HG02884 (cell line): Measurements from ENCODE around the gene PTPRN2.
"Not testable (repeated sequence)": the region's sequence is repeated elsewhere in the genome, so short reads cannot be mapped to it uniquely, and the experiment has no call there.

Source experiments
- ATAC-seq: cut with Tn5 transposase; IDR thresholded peaks from one replicate; pipeline ENCODE4 v1.9.1; 2021; ENCODE audit warnings: mild to moderate bottlenecking, moderate library complexity; ENCODE audit not compliant: unreplicated experiment

PTPRN2 gene

GRCh38 chr7:157568770-157569584 is 1018.6 kb downstream of the PTPRN2 start:
- peak; percentile 75 for ATAC-seq

GRCh38 chr7:157568106-157568769 is 1019.4 kb downstream of the PTPRN2 start:
- ATAC-seq: peak; percentile 23

GRCh38 chr7:157567666-157568065 is 1020.0 kb downstream of the PTPRN2 start:
- no peak for ATAC-seq

GRCh38 chr7:157566631-157567006 is 1021.0 kb downstream of the PTPRN2 start:
- ATAC-seq: no peak

GRCh38 chr7:157565981-157566630 is 1021.5 kb downstream of the PTPRN2 start:
- ATAC-seq: no peak

GRCh38 chr7:157565201-157565626 is 1022.4 kb downstream of the PTPRN2 start:
- ATAC-seq: no peak

- ATAC-seq: no peak
These were observed 1023.0 kb downstream of the PTPRN2 start for GRCh38 chr7:157564517-157565177.

- not testable (repeated sequence) for ATAC-seq
These were observed 1024.0 kb downstream of the PTPRN2 start for GRCh38 chr7:157563467-157564135.

GRCh38 chr7:157562522-157563398 is 1024.9 kb downstream of the PTPRN2 start:
- not testable (repeated sequence) for ATAC-seq

- no peak for ATAC-seq
These were observed 1025.7 kb downstream of the PTPRN2 start for GRCh38 chr7:157561816-157562410.

GRCh38 chr7:157561523-157561785 is 1026.2 kb downstream of the PTPRN2 start:
- ATAC-seq: no peak

- ATAC-seq: no peak
These were observed 1026.7 kb downstream of the PTPRN2 start for GRCh38 chr7:157560710-157561522.

GRCh38 chr7:157560258-157560654 is 1027.4 kb downstream of the PTPRN2 start:
- ATAC-seq: no peak

GRCh38 chr7:157559596-157560257 is 1027.9 kb downstream of the PTPRN2 start:
- ATAC-seq: no peak

- ATAC-seq: no peak
These were observed 1028.6 kb downstream of the PTPRN2 start for GRCh38 chr7:157558875-157559595.

- no peak for ATAC-seq
These were observed 1029.1 kb downstream of the PTPRN2 start for GRCh38 chr7:157558516-157558874.

- no peak for ATAC-seq
These were observed 1029.6 kb downstream of the PTPRN2 start for GRCh38 chr7:157558061-157558460.

- ATAC-seq: no peak
These were observed 1030.4 kb downstream of the PTPRN2 start for GRCh38 chr7:157557263-157557662.
